OCI-LY1 (cell line): ENCODE results near the gene GDPD1.

Experiments used
- H2AFZ ChIP-seq: fragments of 200-600 bp; sonication (generic), shearing (Covaris generic); 2 replicates; pipeline ENCODE4 v1.6.0; 2014; ENCODE audit warnings: antibody characterized with exemption, mild to moderate bottlenecking, low read length
- H3F3A ChIP-seq: fragments of 200-600 bp; sonication (generic), shearing (Covaris generic); 2 replicates; pipeline ENCODE4 v1.6.0; 2014; ENCODE audit warnings: mild to moderate bottlenecking, antibody characterized with exemption, low read length, moderate library complexity; ENCODE audit not compliant: insufficient read depth
- H3K27ac ChIP-seq: fragments of 200-600 bp; sonication (generic); 2 replicates; pipeline ENCODE4 v1.5.1; 2014; ENCODE audit warnings: low read length, mixed run types, mild to moderate bottlenecking, low read depth; ENCODE audit not compliant: poor library complexity, severe bottlenecking
- H3K27me3 ChIP-seq: fragments of 200-600 bp; sonication (generic); 2 replicates; pipeline ENCODE4 v1.6.0; 2014; ENCODE audit warnings: antibody characterized with exemption, mild to moderate bottlenecking, low read length, moderate library complexity; ENCODE audit not compliant: insufficient read depth
- H3K36me3 ChIP-seq: fragments of 200-600 bp; sonication (generic); 2 replicates; pipeline ENCODE4 v1.6.1; 2014; ENCODE audit warnings: mild to moderate bottlenecking, antibody characterized with exemption, low read length, moderate library complexity, mixed read lengths; ENCODE audit not compliant: insufficient read depth
- H3K4me1 ChIP-seq: fragments of 200-600 bp; sonication (generic); 2 replicates; pipeline ENCODE4 v1.5.1; 2014; ENCODE audit warnings: mild to moderate bottlenecking, low read length, moderate library complexity; ENCODE audit not compliant: insufficient read depth, severe bottlenecking
- H3K4me2 ChIP-seq: fragments of 200-600 bp; sonication (generic), shearing (Covaris generic); 2 replicates; pipeline ENCODE4 v1.6.1; 2014; ENCODE audit warnings: low read length
- H3K4me3 ChIP-seq: fragments of 200-600 bp; sonication (generic); 2 replicates; pipeline ENCODE4 v1.5.1; 2014; ENCODE audit warnings: low read length, low read depth, mild to moderate bottlenecking, mixed read lengths; ENCODE audit not compliant: poor library complexity, severe bottlenecking
- H3K79me2 ChIP-seq: fragments of 200-600 bp; shearing (Covaris generic); 2 replicates; pipeline ENCODE4 v1.6.1; 2016; ENCODE audit warnings: mixed run types, low read length, mixed read lengths; ENCODE audit not compliant: insufficient read depth
- H3K9ac ChIP-seq: fragments of 200-600 bp; sonication (generic), shearing (Covaris generic); 2 replicates; pipeline ENCODE4 v1.6.1; 2014; ENCODE audit warnings: mild to moderate bottlenecking, low read length, mixed read lengths
- H3K9me2 ChIP-seq: fragments of 200-600 bp; sonication (generic), shearing (Covaris generic); 2 replicates; pipeline ENCODE4 v1.6.1; 2014; ENCODE audit warnings: low read depth, mild to moderate bottlenecking, low read length, mixed read lengths
- H3K9me3 ChIP-seq: fragments of 200-600 bp; shearing (Covaris generic); 2 replicates; pipeline ENCODE4 v1.6.1; 2014; ENCODE audit warnings: low read length, mixed read lengths
- H4K20me1 ChIP-seq: fragments of 200-600 bp; sonication (generic), shearing (Covaris generic); 2 replicates; pipeline ENCODE4 v1.6.0; 2016; ENCODE audit warnings: mild to moderate bottlenecking, low read length; ENCODE audit not compliant: insufficient read depth
- CTCF ChIP-seq: fragments of 200-600 bp; sonication (generic), shearing (Covaris generic); IDR thresholded peaks from 2 replicates; pipeline ENCODE4 v1.5.1; 2017; ENCODE audit warnings: mild to moderate bottlenecking, antibody characterized with exemption, low read length, moderate library complexity, mixed read lengths
- EZH2 ChIP-seq: fragments of 200-600 bp; sonication (generic), shearing (Covaris generic); IDR thresholded peaks from 2 replicates; pipeline ENCODE4 v1.8.0; 2017; ENCODE audit warnings: borderline replicate concordance, mixed run types, mild to moderate bottlenecking, antibody characterized with exemption, low read length, moderate library complexity, mixed read lengths

GDPD1 gene

GRCh38 chr17:59298521-59298920 is 78.2 kb downstream of the GDPD1 start:
- no peaks in the 10 kb centered on the region for H3K4me1 ChIP-seq
- H3K27me3 ChIP-seq, result no peaks in the 10 kb centered on the region
- H3K4me3 ChIP-seq, result no peak overlapping the region
- H4K20me1 ChIP-seq, result no peaks in the 10 kb centered on the region
- H3K9ac ChIP-seq, result no peak overlapping the region
- H3K79me2 ChIP-seq, result no peaks in the 10 kb centered on the region
- no peak for TF ChIP-seq CTCF
- no peak for TF ChIP-seq EZH2
- H2AFZ ChIP-seq, result no peak overlapping the region
- no peaks in the 10 kb centered on the region for H3F3A ChIP-seq
- no peaks in the 10 kb centered on the region for H3K36me3 ChIP-seq
- H3K4me2 ChIP-seq, result no peak overlapping the region
- no peak overlapping the region for H3K27ac ChIP-seq
- no peaks in the 10 kb centered on the region for H3K9me2 ChIP-seq
- H3K9me3 ChIP-seq, result no peaks in the 10 kb centered on the region

- Histone ChIP-seq H3K9me3 (no peaks in the 10 kb centered on the region), H3K79me2 (no peaks in the 10 kb centered on the region), H4K20me1 (no peaks in the 10 kb centered on the region), H3K4me3 (no peak overlapping the region), H3K4me2 (no peak overlapping the region), H3K9me2 (no peaks in the 10 kb centered on the region), H3K36me3 (no peaks in the 10 kb centered on the region), H3K9ac (no peak overlapping the region), H3K27ac (no peak overlapping the region), H3K27me3 (no peaks in the 10 kb centered on the region), H3F3A (no peaks in the 10 kb centered on the region), H3K4me1 (no peaks in the 10 kb centered on the region), H2AFZ (no peak overlapping the region)
- no peak for TF ChIP-seq EZH2
- no peak for TF ChIP-seq CTCF
These were observed 79.2 kb downstream of the GDPD1 start for GRCh38 chr17:59299400-59300092.

- Histone ChIP-seq H2AFZ (no peak overlapping the region), H3K4me1 (no peaks in the 10 kb centered on the region), H3F3A (no peaks in the 10 kb centered on the region), H3K36me3 (no peaks in the 10 kb centered on the region), H3K27ac (no peak overlapping the region), H3K4me2 (no peak overlapping the region), H3K27me3 (no peaks in the 10 kb centered on the region), H3K9me3 (no peaks in the 10 kb centered on the region), H4K20me1 (no peaks in the 10 kb centered on the region), H3K9ac (no peak overlapping the region), H3K4me3 (no peak overlapping the region), H3K79me2 (no peaks in the 10 kb centered on the region), H3K9me2 (no peaks in the 10 kb centered on the region)
- TF ChIP-seq EZH2 (no peak), CTCF (no peak)
These were observed 80.6 kb downstream of the GDPD1 start for GRCh38 chr17:59300941-59301340.
